Endothelial cell of umbilical vein (primary cell): ENCODE results near the gene PPP3CA. TPM values are rescaled to one million over a fixed set of nuclear protein-coding genes. Genes with fewer than 3 reads are reported as not detected.

ENCODE experiments used
- BruUV-seq: library from RNA; stranded (reverse); fragments of 400-500 nt; replicated peaks from 2 replicates; lab custom pipeline; 2021; lab: Mats Ljungman, UMichigan
- CTCF ChIA-PET: fragments of 300-600, 350-600 bp; sonication (Branson Sonifier 250); formaldehyde crosslinking; loops from one replicate; lab custom pipeline; 2021; ENCODE audit warnings: antibody characterized with exemption, inconsistent platforms; lab: Charles Lee
- POLR2A ChIA-PET: fragments of 300-600, 350-600 bp; sonication (Branson Sonifier 250); formaldehyde crosslinking; loops from one replicate; lab custom pipeline; 2021; ENCODE audit warnings: antibody characterized with exemption, inconsistent platforms; lab: Charles Lee
- DNase-seq: peaks from one replicate; pipeline ENCODE4 v3.0.0-alpha.2; 2011; ENCODE audit warnings: low read depth, low spot score
- FAIRE-seq: peaks from 2 replicates; lab custom pipeline; 2011; peaks lifted over from hg19 to GRCh38; lab: Jason Lieb, UNC
- H2AFZ ChIP-seq: 2 replicates; pipeline ENCODE4 v1.6.0; 2012; ENCODE audit warnings: low read depth, low read length, control low read depth, inconsistent platforms
- H3K27ac ChIP-seq: 2 replicates; pipeline ENCODE4 v1.5.1; 2011; ENCODE audit warnings: low read depth, mild to moderate bottlenecking, control low read depth, low read length, moderate library complexity; ENCODE audit not compliant: insufficient read depth
- H3K27me3 ChIP-seq, 2 experiments: 2 replicates each; pipeline versions ENCODE4 v1.6.0 to v1.6.1; 2011; ENCODE audit warnings: low read length in 2 of 2, mixed read lengths in 1 of 2; ENCODE audit not compliant: control insufficient read depth in 2 of 2, insufficient read depth in 2 of 2
- H3K36me3 ChIP-seq, 2 experiments: 2 replicates in 1 of 2; 3 replicates in 1 of 2; pipeline ENCODE4 v1.5.1; 2011; ENCODE audit warnings: low read length in 2 of 2, mild to moderate bottlenecking in 1 of 2, moderate library complexity in 1 of 2; ENCODE audit not compliant: control insufficient read depth in 2 of 2, insufficient read depth in 2 of 2; ENCODE audit errors: extremely low read depth in 1 of 2
- H3K4me1 ChIP-seq: 3 replicates; pipeline ENCODE4 v1.5.1; 2011; ENCODE audit warnings: mild to moderate bottlenecking, low read length; ENCODE audit not compliant: control insufficient read depth, insufficient read depth; ENCODE audit errors: extremely low read depth
- H3K4me2 ChIP-seq: 2 replicates; pipeline ENCODE4 v1.6.1; 2011; ENCODE audit warnings: low read length, control low read depth, mixed read lengths; ENCODE audit not compliant: insufficient read depth
- H3K4me3 ChIP-seq, 3 experiments: fragments of 200-600 bp in 1 of 3; sonication (generic), shearing (Covaris generic) in 1 of 3; replicated peaks in 1 of 3; 2 replicates each; pipeline ENCODE4 v1.5.1; 2011 to 2016; ENCODE audit warnings: control low read depth in 3 of 3, low read length in 3 of 3, mild to moderate bottlenecking in 2 of 3, inconsistent platforms in 1 of 3, low read depth in 1 of 3, moderate library complexity in 1 of 3; ENCODE audit not compliant: insufficient read depth in 1 of 3
- H3K79me2 ChIP-seq: 2 replicates; pipeline ENCODE4 v1.6.0; 2012; ENCODE audit warnings: low read length, inconsistent platforms; ENCODE audit not compliant: control insufficient read depth, insufficient read depth
- H3K9ac ChIP-seq: replicated peaks from 2 replicates; pipeline ENCODE3; 2011; ENCODE audit warnings: low read length, control low read depth; ENCODE audit not compliant: insufficient read depth; ENCODE audit errors: extremely low read depth
- H3K9me1 ChIP-seq: replicated peaks from 3 replicates; pipeline ENCODE4 v1.6.0; 2011; ENCODE audit warnings: mild to moderate bottlenecking, low read length; ENCODE audit not compliant: control insufficient read depth, insufficient read depth; ENCODE audit errors: extremely low read depth
- H3K9me3 ChIP-seq: replicated peaks from 2 replicates; pipeline ENCODE4 v1.5.1; 2012; ENCODE audit warnings: low read length, inconsistent platforms; ENCODE audit not compliant: control insufficient read depth, insufficient read depth
- H4K20me1 ChIP-seq: replicated peaks from 2 replicates; pipeline ENCODE3; 2011; ENCODE audit warnings: mild to moderate bottlenecking, low read length; ENCODE audit not compliant: control insufficient read depth, insufficient read depth; ENCODE audit errors: extremely low read depth
- CTCF ChIP-seq, 2 donors: IDR thresholded peaks; 1 replicate in 1 of 2; 2 replicates in 1 of 2; pipeline ENCODE4 v1.5.1; 2011; ENCODE audit warnings: low read length in 2 of 2, mild to moderate bottlenecking in 2 of 2, moderate library complexity in 2 of 2, control low read depth in 1 of 2, inconsistent platforms in 1 of 2, low read depth in 1 of 2; ENCODE audit not compliant: insufficient read depth in 1 of 2; ENCODE audit errors: extremely low read depth in 1 of 2
- EZH2 ChIP-seq: IDR thresholded peaks from 2 replicates; pipeline ENCODE4 v1.6.1; 2012; ENCODE audit warnings: borderline replicate concordance, low read depth, mild to moderate bottlenecking, moderate library complexity, low read length, inconsistent platforms; ENCODE audit not compliant: severe bottlenecking
- FOS ChIP-seq: IDR thresholded peaks from 2 replicates; pipeline ENCODE4 v1.6.1; 2011; ENCODE audit warnings: mild to moderate bottlenecking, low read length, moderate library complexity, borderline replicate concordance; ENCODE audit not compliant: insufficient read depth
- GATA2 ChIP-seq: IDR thresholded peaks from 2 replicates; pipeline ENCODE4 v1.7.0; 2011; ENCODE audit warnings: low read depth, mild to moderate bottlenecking, moderate library complexity, mixed read lengths, low read length; ENCODE audit not compliant: insufficient read length, insufficient read depth
- JUN ChIP-seq: IDR thresholded peaks from 2 replicates; pipeline ENCODE4 v1.6.1; 2011; ENCODE audit warnings: borderline replicate concordance, low read depth; ENCODE audit not compliant: insufficient read length, insufficient read depth
- MAX ChIP-seq: IDR thresholded peaks from 2 replicates; pipeline ENCODE4 v1.6.1; 2011; ENCODE audit not compliant: insufficient read depth, insufficient read length
- MYC ChIP-seq: IDR thresholded peaks from one replicate; pipeline ENCODE4 v1.6.1; 2011; ENCODE audit warnings: mild to moderate bottlenecking, low read depth, low read length
- POLR2A ChIP-seq: IDR thresholded peaks from 2 replicates; pipeline ENCODE4 v1.6.1; 2012; ENCODE audit warnings: low read depth, mild to moderate bottlenecking, control low read depth, low read length
- POLR2AphosphoS5 ChIP-seq: IDR thresholded peaks from 2 replicates; pipeline ENCODE4 v1.6.1; 2012; ENCODE audit warnings: low read depth, mild to moderate bottlenecking, control low read depth, low read length, moderate library complexity; ENCODE audit not compliant: insufficient read depth
- dilution Hi-C: fragments of 300-500 bp; cut with MboI; formaldehyde crosslinking; loops from one replicate; pipeline ENCODE4 v1.15.0; 2019; ENCODE audit warnings: low sequenced_read_pairs; ENCODE audit not compliant: extremely low pct_ligation_motif_present
- intact Hi-C: fragments of 100-400 bp; cut with micrococcal nuclease; formaldehyde crosslinking; loops from one replicate; pipeline ENCODE4 v1.10.0; 2022
- polyA plus RNA-seq, 4 experiments: library from polyadenylated mRNA; depleted of rRNA in 3 of 4; stranded (reverse) in 3 of 4; unstranded in 1 of 4; fragments of >200 nt; gene quantifications; 2 replicates each; pipeline versions ENCODE4 v1.2.1 to v1.2.3, GENCODE V29; 2011 to 2012; ENCODE audit warnings: missing spikeins in 1 of 4
- total RNA-seq: library from RNA; stranded (reverse); gene quantifications from 2 replicates; pipeline ENCODE4 v1.2.3, GENCODE V29; 2021

The PPP3CA gene
- total and polyA plus RNA-seq, 2 donors (not counting 3 experiments of a cell fraction or from before 2014, with no cell fraction given): 7.0 to 43.3 TPM

GRCh38 chr4:101128473-101128872 lies 218.9 kb downstream of the PPP3CA start:
- H3K9me1 ChIP-seq: no peaks in the 10 kb centered on the region
- no peaks in the 10 kb centered on the region for H3K9me3 ChIP-seq
- H2AFZ ChIP-seq: no peak overlapping the region
- no peaks in the 10 kb centered on the region for H3K79me2 ChIP-seq
- no peak overlapping the region for H3K4me3 ChIP-seq
- BruUV-seq: no TSS peak
- DNase-seq: no peak
- H3K27ac ChIP-seq: no peak overlapping the region
- TF ChIP-seq GATA2 (no peak), CTCF (IDR thresholded peaks at IDR 0.05; ENCODE audit: extremely low read depth in 1 of 2, insufficient read depth in 1 of 2, low read depth in 1 of 2, low read length in 2 of 2) (no peak), POLR2AphosphoS5 (no peak), FOS (no peak), MAX (no peak), POLR2A (no peak), MYC (no peak), EZH2 (no peak), JUN (no peak)
- ChIA-PET POLR2A (no interaction called here), CTCF (interaction anchor here (1.2 kb wide), 1 partner anchor 9 kb away, joined by 3 read pairs; no protein-coding TSS in a partner anchor)
- no peaks in the 10 kb centered on the region for H3K4me1 ChIP-seq
- no peaks in the 10 kb centered on the region for H3K36me3 ChIP-seq
- no peak for FAIRE-seq
- H3K4me2 ChIP-seq: no peak overlapping the region
- dilution Hi-C loops (no loop called here), intact Hi-C loops (no loop called here)
- no peaks in the 10 kb centered on the region for H3K27me3 ChIP-seq
- no peak overlapping the region for H3K9ac ChIP-seq
- no peaks in the 10 kb centered on the region for H4K20me1 ChIP-seq
